Mesothelial cell of epicardium (in vitro differentiated cells): ENCODE measurements around the gene MALT1. TPM values are rescaled to one million over a fixed set of nuclear protein-coding genes. Genes with fewer than 3 reads are reported as not detected.

ENCODE experiments used
- DNase-seq, 2 experiments: peaks; one replicate each; pipeline ENCODE4 v3.0.0; 2021; ENCODE audit warnings: low spot score in 2 of 2; ENCODE audit not compliant: unreplicated experiment in 2 of 2
- H3K27ac Mint-ChIP-seq: 2 replicates; pipeline ENCODE4 v1.8.0; 2021; ENCODE audit warnings: mixed read lengths
- H3K27me3 Mint-ChIP-seq: 2 replicates; pipeline ENCODE4 v1.8.0; 2021; ENCODE audit warnings: low read depth, mixed read lengths
- H3K36me3 Mint-ChIP-seq: 2 replicates; pipeline ENCODE4 v1.8.0; 2021; ENCODE audit warnings: mixed read lengths
- H3K4me1 Mint-ChIP-seq: 2 replicates; pipeline ENCODE4 v1.8.0; 2021; ENCODE audit warnings: mixed read lengths
- H3K4me3 Mint-ChIP-seq: 2 replicates; pipeline ENCODE4 v1.8.0; 2021; ENCODE audit warnings: mild to moderate bottlenecking, moderate library complexity, mixed read lengths
- H3K9me3 Mint-ChIP-seq: 2 replicates; pipeline ENCODE4 v1.8.0; 2021; ENCODE audit warnings: mixed read lengths
- CTCF ChIP-seq: fragments of 200-600 bp; sonication (generic); IDR thresholded peaks from one replicate; pipeline ENCODE4 v1.5.0; 2021; ENCODE audit warnings: antibody characterized with exemption; ENCODE audit not compliant: unreplicated experiment
- total RNA-seq: library from RNA; stranded (reverse); gene quantifications from 3 replicates; pipeline ENCODE4 v1.2.1, GENCODE V29; 2021

Gene MALT1
- total RNA-seq, 1 donor from 2014 or later: 25.3 TPM

GRCh38 chr18:58732471-58732870 lies 61.2 kb downstream of the MALT1 start:
- Mint-ChIP-seq H3K27me3 (no peaks in the 10 kb centered on the region), H3K4me3 (no peak overlapping the region), H3K9me3 (no peaks in the 10 kb centered on the region), H3K27ac (no peak overlapping the region), H3K36me3 (peaks cover 45% of the 10 kb centered on the region), H3K4me1 (no peaks in the 10 kb centered on the region)
- no peak for TF ChIP-seq CTCF
- no peak for DNase-seq

- no peaks in the 10 kb centered on the region for H3K4me1 Mint-ChIP-seq
- H3K27ac Mint-ChIP-seq: no peak overlapping the region
- H3K36me3 Mint-ChIP-seq: peaks cover 53% of the 10 kb centered on the region
- TF ChIP-seq CTCF: no peak
- no peaks in the 10 kb centered on the region for H3K27me3 Mint-ChIP-seq
- H3K9me3 Mint-ChIP-seq: no peaks in the 10 kb centered on the region
- no peak overlapping the region for H3K4me3 Mint-ChIP-seq
- no peak for DNase-seq
Observed at GRCh38 chr18:58733866-58734265, 62.6 kb downstream of the MALT1 start.

GRCh38 chr18:58738322-58738721 lies 67.1 kb downstream of the MALT1 start:
- H3K4me1 Mint-ChIP-seq: no peaks in the 10 kb centered on the region
- TF ChIP-seq CTCF: no peak
- no peak for DNase-seq
- no peak overlapping the region for H3K27ac Mint-ChIP-seq
- peaks cover 47% of the 10 kb centered on the region for H3K36me3 Mint-ChIP-seq
- no peaks in the 10 kb centered on the region for H3K27me3 Mint-ChIP-seq
- H3K9me3 Mint-ChIP-seq: peaks cover 4% of the 10 kb centered on the region
- H3K4me3 Mint-ChIP-seq: no peak overlapping the region

- H3K27ac Mint-ChIP-seq: no peak overlapping the region
- H3K36me3 Mint-ChIP-seq: peaks cover 61% of the 10 kb centered on the region
- H3K4me1 Mint-ChIP-seq: no peaks in the 10 kb centered on the region
- no peak for TF ChIP-seq CTCF
- peaks cover 40% of the 10 kb centered on the region for H3K9me3 Mint-ChIP-seq
- no peaks in the 10 kb centered on the region for H3K27me3 Mint-ChIP-seq
- no peak overlapping the region for H3K4me3 Mint-ChIP-seq
- DNase-seq: no peak
Observed at GRCh38 chr18:58745914-58746313, 74.6 kb downstream of the MALT1 start.

GRCh38 chr18:58748899-58749595 lies 77.8 kb downstream of the MALT1 start:
- Mint-ChIP-seq H3K27me3 (no peaks in the 10 kb centered on the region), H3K4me3 (no peak overlapping the region), H3K9me3 (peaks cover 39% of the 10 kb centered on the region), H3K27ac (no peak overlapping the region), H3K4me1 (no peaks in the 10 kb centered on the region), H3K36me3 (peaks cover 58% of the 10 kb centered on the region)
- DNase-seq: no peak
- TF ChIP-seq CTCF: no peak
